Measurements from ENCODE around the gene COA6.
"Not testable (repeated sequence)": the region's sequence is repeated elsewhere in the genome, so short reads cannot be mapped to it uniquely, and the experiment has no call there.

Gene COA6

DNA sequence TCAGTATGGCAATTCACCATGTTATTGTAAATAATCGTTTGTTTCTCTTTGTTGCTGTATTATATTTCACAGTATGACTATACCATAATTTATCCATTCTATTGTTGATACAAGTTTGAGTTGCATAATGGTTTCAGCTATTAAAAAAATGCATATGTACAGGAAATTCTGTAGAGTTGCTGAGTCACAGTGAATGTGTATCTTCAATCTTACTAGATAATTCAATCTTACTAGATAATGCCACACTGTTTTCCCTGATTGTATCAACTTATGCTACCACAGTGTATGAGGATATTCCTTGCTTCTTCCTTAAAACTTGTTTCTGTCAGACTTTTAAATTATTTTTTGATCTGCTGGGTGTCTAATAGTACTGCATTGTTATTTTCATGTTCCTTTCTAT is 3.5 kb upstream of the COA6 start:
- DNase-seq (ENCODE audit: low read depth), result no peak

DNA sequence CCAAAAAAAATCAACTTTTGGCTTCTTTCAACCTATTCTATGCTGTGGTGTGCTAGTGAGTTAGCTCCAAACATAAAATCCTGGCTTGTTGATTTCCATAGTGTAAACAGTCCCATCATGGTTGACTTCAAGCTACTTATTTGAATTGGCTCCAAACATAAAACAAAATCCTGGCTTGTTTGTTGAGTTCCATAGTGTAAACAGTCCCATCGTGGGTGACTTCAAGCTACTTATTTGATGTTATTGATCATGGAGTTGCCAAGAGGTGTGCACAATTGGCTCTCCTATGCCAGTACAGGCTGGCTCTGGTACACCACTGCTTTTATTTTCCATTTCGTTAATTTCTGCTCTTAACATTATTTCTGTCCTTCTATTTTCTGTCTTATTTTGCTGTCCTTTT is 1.8 kb upstream of the COA6 start:
- DNase-seq (ENCODE audit: low read depth), result no peak

DNA sequence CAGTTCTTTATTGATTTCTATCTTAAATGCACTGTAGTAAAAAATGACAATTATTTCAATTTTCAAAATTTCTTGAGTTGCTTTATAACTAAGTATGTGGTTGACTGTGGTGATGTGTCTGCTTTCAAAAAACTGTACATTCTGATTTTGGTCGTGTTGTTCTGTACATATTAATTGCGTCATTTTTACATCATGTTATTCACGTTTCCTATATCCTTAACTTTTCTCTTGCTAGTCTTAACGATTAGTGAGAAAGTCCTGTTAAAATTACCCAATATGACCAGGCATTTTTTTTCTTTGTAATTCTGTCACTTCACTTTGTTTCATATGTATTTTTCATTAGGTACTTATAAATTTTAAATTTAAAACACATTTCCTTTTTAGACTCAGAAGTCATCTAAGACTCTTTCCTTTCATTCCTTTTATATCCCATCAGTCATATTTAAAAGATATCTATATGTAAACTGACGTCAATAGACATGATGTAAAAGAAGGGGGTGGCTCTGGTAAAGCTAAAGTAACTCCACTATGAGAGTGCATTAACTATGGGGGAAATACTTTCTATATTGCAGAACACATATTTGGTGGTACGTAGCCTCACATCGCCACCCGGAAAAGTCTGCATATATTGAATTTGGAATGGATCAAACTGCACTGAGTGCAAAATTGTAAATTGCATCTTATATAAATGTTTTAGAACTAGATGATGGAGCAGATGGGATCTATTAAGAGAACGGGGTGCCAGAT is 1.1 kb upstream of the COA6 start:
- DNase-seq (ENCODE audit: low read depth), result no peak

DNA sequence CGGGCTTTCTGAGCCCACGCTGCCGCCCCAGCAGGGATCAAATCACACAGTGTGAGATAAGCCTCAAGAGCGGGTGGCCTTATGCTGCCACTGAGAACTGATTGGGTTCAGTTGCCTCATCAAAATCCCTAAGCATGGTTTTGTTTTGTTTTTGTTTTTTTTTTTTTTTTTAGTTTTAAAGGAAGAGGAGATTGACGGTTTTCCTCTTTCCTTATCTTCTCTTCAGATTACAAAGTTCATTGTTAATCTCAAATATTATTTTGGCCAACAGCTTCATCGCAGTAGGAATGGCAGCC is 651 bp downstream of the COA6 start:
- DNase-seq (ENCODE audit: low read depth), result no peak

- no peak for DNase-seq (ENCODE audit: low read depth)
Measured at GRCh38 chr1:234375672-234376071, 2.4 kb downstream of the COA6 start.

DNA sequence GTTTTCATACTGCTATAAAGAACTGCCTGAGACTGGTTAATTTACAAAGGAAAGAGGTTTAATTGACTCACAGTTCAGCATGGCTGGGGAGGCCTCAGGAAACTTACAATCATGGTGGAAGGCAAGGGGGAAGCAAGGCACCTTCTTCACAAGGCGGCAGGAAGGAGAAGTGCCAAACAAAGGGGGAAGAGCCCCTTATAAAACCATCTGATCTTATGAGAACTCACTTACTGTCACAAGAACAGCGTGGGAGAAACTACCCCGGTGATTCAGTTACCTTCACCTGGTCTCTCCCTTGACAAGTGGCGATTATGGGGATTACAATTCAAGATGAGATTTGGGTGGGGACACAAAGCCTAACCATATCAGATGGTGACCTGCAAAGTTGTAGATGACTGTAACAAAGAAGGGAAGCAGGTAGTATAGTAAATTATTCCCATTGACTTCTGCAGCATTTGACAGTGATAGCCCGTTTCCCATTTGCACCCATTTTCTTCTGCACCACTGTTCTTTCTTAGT is 6.4 kb downstream of the COA6 start:
- DNase-seq (ENCODE audit: low read depth), result not testable (repeated sequence)

GRCh38 chr1:234381699-234382555 is 8.7 kb downstream of the COA6 start:
- no peak for DNase-seq (ENCODE audit: low read depth)

- no peak for DNase-seq (ENCODE audit: low read depth)
Measured at GRCh38 chr1:234386122-234386521, 12.9 kb downstream of the COA6 start.

DNA sequence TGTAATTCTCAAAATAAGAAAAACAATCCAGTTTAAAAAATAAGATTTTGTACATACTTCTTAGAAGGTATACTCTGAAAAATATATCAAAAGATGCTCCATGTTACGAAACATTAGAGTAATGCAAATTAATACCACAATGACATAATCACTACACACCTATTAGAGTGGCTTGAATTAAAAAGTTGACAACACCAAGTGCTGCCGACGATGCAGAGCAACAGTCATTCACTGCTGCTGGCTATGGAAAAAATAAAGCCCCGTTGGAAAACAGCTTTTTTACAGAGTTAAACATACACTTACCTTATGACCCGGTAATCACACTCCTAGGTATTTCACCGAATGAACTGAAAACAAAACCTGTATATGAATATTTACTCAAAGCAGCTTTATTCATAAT is 14.8 kb downstream of the COA6 start:
- DNase-seq (ENCODE audit: low read depth), result no peak

DNA sequence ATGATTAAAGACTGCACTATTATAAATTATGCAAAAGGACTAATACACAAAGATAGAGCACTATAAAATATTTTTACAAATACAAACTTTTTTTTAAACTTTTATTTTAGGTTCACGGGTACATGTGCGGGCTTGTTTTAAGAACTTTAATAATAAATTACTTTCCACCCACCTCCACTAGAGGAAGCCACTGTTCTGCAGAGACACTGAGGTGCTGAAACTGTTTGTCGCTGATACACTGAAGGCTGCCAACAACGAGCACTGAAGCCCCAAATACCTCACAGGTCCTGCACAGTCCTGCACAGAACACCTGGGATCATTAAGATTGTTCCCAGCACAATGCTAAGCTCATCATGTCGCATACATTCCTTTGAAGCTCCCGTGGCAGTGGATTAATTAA is 19.9 kb downstream of the COA6 start:
- no peak for DNase-seq (ENCODE audit: low read depth)

DNA sequence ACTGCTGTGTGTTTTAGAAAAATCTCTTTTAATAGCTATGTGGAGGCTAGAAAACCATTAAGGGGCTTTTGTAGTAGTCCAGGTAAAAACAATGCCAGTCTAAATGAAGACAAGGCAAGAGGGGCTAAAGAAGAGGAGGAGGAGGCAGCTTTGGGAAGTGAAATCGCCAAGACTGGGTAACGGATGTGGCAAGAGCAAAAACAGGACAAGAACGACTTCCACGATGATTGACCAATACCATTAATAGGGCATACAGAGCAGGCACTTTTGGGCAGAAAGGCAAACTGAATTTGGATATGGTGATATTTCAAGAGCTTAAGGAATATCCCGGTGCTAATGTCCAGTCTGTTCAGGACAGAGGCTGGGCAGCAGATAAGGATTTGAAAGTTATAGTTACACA is 22.0 kb downstream of the COA6 start:
- DNase-seq (ENCODE audit: low read depth), result no peak

- DNase-seq (ENCODE audit: low read depth), result no peak
Measured at GRCh38 chr1:234396092-234396491, 22.8 kb downstream of the COA6 start.

- no peak for DNase-seq (ENCODE audit: low read depth)
Measured at GRCh38 chr1:234396871-234397270, 23.6 kb downstream of the COA6 start.

GRCh38 chr1:234397732-234398131 is 24.5 kb downstream of the COA6 start:
- DNase-seq (ENCODE audit: low read depth), result no peak

GRCh38 chr1:234398849-234399381 is 25.7 kb downstream of the COA6 start:
- no peak for DNase-seq (ENCODE audit: low read depth)

- not testable (repeated sequence) for DNase-seq (ENCODE audit: low read depth)
Measured at GRCh38 chr1:234399515-234399914, 26.3 kb downstream of the COA6 start.

GRCh38 chr1:234400773-234401172 is 27.5 kb downstream of the COA6 start:
- DNase-seq (ENCODE audit: low read depth), result no peak

DNA sequence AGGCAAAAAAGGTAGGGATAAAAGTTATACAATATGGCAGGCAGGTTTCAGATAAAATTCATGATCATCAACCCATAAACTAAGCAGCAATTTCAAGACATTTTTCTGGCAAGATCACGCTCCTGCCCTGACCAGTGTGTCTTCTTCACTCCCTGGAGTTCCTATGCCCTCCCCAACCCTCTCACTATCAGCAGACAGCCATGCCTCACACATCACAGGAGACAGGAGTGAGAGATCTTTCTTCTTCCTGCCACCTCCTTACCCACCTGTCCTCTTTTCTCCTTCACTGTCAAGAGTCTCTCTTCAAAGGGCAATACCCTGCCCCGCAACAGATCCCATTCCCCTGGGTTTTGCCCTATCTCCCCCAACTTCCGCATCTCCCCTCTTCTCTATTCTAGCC is 28.4 kb downstream of the COA6 start:
- no peak for DNase-seq (ENCODE audit: low read depth)

- no peak for DNase-seq (ENCODE audit: low read depth)
Measured at GRCh38 chr1:234402939-234403338, 29.7 kb downstream of the COA6 start.

GRCh38 chr1:234405676-234406075 is 32.4 kb downstream of the COA6 start:
- no peak for DNase-seq (ENCODE audit: low read depth)

DNA sequence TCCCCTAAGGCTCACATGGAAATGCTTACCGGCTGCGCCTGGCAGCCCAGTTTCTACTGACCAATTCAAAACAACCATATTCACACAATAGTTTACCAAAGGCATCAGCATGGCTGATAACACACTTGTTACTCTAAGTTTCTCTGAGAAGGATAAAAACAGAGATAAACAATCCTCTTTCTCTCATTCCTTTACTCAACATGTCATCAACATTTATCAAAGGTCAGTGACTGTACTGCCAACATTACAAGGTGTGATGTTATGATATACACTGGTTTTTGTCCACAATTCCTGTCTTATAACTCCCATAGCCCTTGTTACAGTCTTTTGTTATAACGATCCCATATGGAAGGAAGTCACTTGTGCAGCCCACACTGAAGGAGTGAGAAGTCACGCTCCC is 33.6 kb downstream of the COA6 start:
- no peak for DNase-seq (ENCODE audit: low read depth)

- DNase-seq (ENCODE audit: low read depth), result no peak
Measured at GRCh38 chr1:234408757-234409156, 35.5 kb downstream of the COA6 start.

- DNase-seq (ENCODE audit: low read depth), result peak; percentile 9
Measured at GRCh38 chr1:234409328-234409727, 36.1 kb downstream of the COA6 start.
